ENCODE data around the gene PATJ. TPM values are rescaled to one million over a fixed set of nuclear protein-coding genes. Genes with fewer than 3 reads are reported as not detected.

The PATJ gene
- total RNA-seq, 4 donors from 2014 or later, result 24.3 to 36.3 (median 28.8) TPM

DNA sequence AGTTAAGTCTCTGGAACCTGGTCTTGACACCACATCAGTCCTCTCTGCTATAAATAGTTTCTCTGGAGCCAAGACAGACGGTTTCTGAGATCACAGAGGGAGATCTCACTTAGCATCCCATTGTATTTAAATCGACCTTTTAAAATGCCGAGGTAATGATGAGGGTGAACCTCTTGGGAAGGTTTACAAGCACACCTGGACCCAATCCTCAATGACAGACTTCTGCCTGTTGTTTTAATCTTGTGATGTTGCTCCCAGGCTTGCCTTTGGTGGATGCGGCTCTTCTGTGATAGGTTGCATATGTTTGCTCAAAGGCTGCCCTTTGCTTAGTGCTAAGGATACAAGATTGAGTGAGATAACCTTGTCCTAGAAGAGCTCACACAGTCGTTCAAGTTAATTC lies 347.7 kb downstream of the PATJ start:
- Histone ChIP-seq H3K27me3 (no peaks in the 10 kb centered on the region), H3K36me3 (peaks cover 0 to 5% (median 0%) of the 10 kb centered on the region in 3 donors), H3K9me3 (no peaks in the 10 kb centered on the region), H3K27ac (no peak overlapping the region), H3K4me3 (no peak overlapping the region), H3K4me1 (peaks cover 0 to 7% (median 0%) of the 10 kb centered on the region in 4 donors)
- TF ChIP-seq, protein P1, sequence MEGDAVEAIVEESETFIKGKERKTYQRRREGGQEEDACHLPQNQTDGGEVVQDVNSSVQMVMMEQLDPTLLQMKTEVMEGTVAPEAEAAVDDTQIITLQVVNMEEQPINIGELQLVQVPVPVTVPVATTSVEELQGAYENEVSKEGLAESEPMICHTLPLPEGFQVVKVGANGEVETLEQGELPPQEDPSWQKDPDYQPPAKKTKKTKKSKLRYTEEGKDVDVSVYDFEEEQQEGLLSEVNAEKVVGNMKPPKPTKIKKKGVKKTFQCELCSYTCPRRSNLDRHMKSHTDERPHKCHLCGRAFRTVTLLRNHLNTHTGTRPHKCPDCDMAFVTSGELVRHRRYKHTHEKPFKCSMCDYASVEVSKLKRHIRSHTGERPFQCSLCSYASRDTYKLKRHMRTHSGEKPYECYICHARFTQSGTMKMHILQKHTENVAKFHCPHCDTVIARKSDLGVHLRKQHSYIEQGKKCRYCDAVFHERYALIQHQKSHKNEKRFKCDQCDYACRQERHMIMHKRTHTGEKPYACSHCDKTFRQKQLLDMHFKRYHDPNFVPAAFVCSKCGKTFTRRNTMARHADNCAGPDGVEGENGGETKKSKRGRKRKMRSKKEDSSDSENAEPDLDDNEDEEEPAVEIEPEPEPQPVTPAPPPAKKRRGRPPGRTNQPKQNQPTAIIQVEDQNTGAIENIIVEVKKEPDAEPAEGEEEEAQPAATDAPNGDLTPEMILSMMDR (IDR thresholded peaks at IDR 0.05), result no peak
- no peak for TF ChIP-seq EP300 (IDR thresholded peaks at IDR 0.05)
- TF ChIP-seq POLR2A (IDR thresholded peaks at IDR 0.05), result no peak
- no peak for DNase-seq (ENCODE audit: low spot score in 2 of 2)
- 70 to 71% methylated on average over 5 of the region's 5 CpGs for WGBS, 2 donors

DNA sequence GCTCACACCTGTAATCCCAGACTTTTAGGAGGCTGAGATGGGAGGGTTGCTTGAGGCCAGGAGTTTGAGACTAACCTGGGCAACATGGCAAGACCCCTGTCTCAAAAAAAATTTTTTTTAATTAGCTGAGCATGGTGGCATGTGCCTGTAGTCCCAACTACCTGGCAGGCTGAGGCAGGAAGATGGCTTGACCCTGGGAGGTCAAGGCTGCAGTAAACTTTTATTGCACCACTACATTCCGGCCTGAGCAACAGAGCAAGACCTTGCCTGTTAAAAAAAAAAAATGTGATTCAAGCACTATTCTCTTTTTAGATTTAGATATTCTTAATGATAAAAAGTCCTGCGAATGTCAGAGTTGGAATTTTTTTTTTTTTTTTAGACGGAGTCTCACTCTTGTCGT lies 349.8 kb downstream of the PATJ start:
- no peak overlapping the region for H3K4me3 ChIP-seq
- no peak overlapping the region for H3K27ac ChIP-seq
- H3K36me3 ChIP-seq, result no peaks in the 10 kb centered on the region
- DNase-seq (ENCODE audit: low spot score in 2 of 2), result no peak
- WGBS, 2 donors, result 88 to 91% methylated on average over 4 of the region's 4 CpGs
- TF ChIP-seq, protein P1 (IDR thresholded peaks at IDR 0.05), result no peak
- TF ChIP-seq EP300 (IDR thresholded peaks at IDR 0.05) (no peak), POLR2A (IDR thresholded peaks at IDR 0.05) (no peak)
- no peaks in the 10 kb centered on the region for H3K9me3 ChIP-seq
- H3K4me1 ChIP-seq, result peaks cover 0 to 7% (median 0%) of the 10 kb centered on the region in 4 donors
- H3K27me3 ChIP-seq, result no peaks in the 10 kb centered on the region

DNA sequence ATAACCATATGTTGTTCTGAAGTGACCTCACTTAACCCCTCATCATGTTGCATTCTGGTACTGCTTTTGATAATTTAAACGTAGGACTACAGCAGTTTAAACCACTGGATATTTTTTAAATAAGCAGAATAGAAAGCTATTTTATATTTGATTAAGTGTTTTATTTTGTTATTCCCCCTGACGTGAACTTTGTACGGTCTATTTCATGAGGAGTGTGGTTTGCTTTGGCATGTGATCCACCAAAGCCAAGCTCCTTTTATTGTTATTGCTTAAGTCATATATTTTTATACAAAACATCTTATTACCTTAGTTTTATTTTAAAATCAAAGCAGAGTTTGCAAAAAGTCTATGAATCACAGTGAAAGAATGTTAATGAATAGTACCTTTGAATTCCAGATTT lies 351.0 kb downstream of the PATJ start:
- H3K36me3 ChIP-seq, result peaks cover 0 to 4% (median 0%) of the 10 kb centered on the region in 3 donors
- no peak for DNase-seq (ENCODE audit: low spot score in 2 of 2)
- no peak overlapping the region for H3K27ac ChIP-seq
- no peak overlapping the region for H3K4me3 ChIP-seq
- TF ChIP-seq EP300 (IDR thresholded peaks at IDR 0.05), result no peak
- TF ChIP-seq, protein P1 (IDR thresholded peaks at IDR 0.05), result no peak
- no peak for TF ChIP-seq POLR2A (IDR thresholded peaks at IDR 0.05)
- H3K27me3 ChIP-seq, result no peaks in the 10 kb centered on the region
- peaks cover 0 to 7% (median 0%) of the 10 kb centered on the region in 4 donors for H3K4me1 ChIP-seq
- H3K9me3 ChIP-seq, result no peaks in the 10 kb centered on the region
- WGBS, 2 donors, result 57 to 60% methylated on average over 3 of the region's 3 CpGs

DNA sequence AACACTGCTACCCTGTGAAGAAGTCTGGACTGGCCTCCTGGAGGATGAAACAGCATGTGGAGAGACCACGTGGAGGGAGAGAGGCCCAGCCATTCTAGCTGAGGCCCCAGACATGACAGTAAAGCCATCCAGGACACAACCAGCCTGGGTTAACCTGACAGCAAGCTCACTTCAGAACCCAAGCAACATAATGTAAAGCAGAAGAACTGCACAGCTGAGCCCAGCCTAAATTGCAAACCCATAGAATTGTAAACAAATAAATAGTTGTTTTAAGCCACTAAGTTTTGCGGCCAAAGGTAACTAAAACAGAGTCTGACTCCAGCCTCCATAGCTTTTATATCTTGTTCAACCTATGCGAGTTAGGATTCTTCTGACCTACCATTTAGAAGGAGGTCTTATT lies 355.2 kb downstream of the PATJ start:
- H3K9me3 ChIP-seq, result peaks cover 0 to 5% (median 0%) of the 10 kb centered on the region in 4 donors
- no peak overlapping the region for H3K27ac ChIP-seq
- H3K27me3 ChIP-seq, result no peaks in the 10 kb centered on the region
- no peak for DNase-seq (ENCODE audit: low spot score in 2 of 2)
- WGBS, 2 donors, result 93 to 94% methylated on average over 3 of the region's 3 CpGs
- peaks cover 0 to 7% (median 0%) of the 10 kb centered on the region in 4 donors for H3K4me1 ChIP-seq
- peaks cover 0 to 16% (median 0%) of the 10 kb centered on the region in 3 donors for H3K36me3 ChIP-seq
- TF ChIP-seq, protein P1 (IDR thresholded peaks at IDR 0.05), result no peak
- TF ChIP-seq EP300 (IDR thresholded peaks at IDR 0.05), result no peak
- TF ChIP-seq POLR2A (IDR thresholded peaks at IDR 0.05), result no peak
- H3K4me3 ChIP-seq, result no peak overlapping the region

DNA sequence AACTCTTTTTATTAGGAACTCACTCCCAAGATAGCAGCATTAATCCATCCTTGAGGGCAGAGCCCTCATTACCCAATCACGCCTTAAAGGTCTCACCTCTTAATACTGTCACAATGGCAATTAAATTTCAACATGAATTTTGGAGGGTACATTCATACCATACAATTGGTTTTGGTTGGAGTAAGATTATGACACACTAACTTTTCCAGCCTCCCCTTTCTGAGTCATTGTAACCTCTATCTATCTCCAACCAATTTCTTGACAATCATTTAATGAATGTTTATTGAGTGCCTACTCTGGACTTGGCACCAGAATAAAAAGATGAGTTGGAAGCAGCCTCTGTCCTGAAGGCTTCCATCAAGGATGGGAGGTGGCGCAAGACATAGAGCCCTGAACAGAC lies 358.2 kb downstream of the PATJ start:
- no peak for DNase-seq (ENCODE audit: low spot score in 2 of 2)
- Histone ChIP-seq H3K27me3 (no peaks in the 10 kb centered on the region), H3K36me3 (peaks cover 0 to 16% (median 0%) of the 10 kb centered on the region in 3 donors), H3K9me3 (peaks cover 0 to 5% (median 0%) of the 10 kb centered on the region in 4 donors), H3K4me3 (no peak overlapping the region), H3K4me1 (no peaks in the 10 kb centered on the region), H3K27ac (no peak overlapping the region)
- 93 to 100% methylated on average over 2 of the region's 2 CpGs for WGBS, 2 donors
- TF ChIP-seq, protein P1 (IDR thresholded peaks at IDR 0.05), result no peak
- TF ChIP-seq EP300 (IDR thresholded peaks at IDR 0.05), result no peak
- TF ChIP-seq POLR2A (IDR thresholded peaks at IDR 0.05), result no peak

Data from tibial nerve (tissue), 4 donors.